ENCODE results near the gene MEIOSIN. TPM values are rescaled to one million over a fixed set of nuclear protein-coding genes. Genes with fewer than 3 reads are reported as not detected.

Gene MEIOSIN
- total and polyA plus RNA-seq, 2 donors (not counting 1 experiment from before 2014, with no cell fraction given) = not detected

DNA sequence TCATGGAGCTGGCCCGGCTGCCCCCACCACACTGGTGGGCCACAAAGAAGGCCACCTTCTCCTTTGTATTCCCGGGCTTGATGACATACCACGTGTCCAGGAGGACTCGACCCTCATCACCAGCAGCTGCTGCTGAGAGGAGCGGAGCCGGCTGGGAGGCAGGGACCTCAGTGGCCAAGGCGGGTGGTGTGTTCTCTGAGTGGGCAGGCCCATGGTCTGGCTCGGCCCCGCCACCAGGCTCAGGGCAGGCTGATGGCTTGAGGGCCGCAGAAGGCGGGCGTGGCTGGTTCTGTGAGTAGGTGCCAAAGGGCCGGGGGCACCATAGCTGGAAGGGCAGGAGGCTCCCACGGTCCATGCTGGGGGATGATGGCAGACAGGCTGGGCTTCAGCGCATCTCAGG lies 20.1 kb upstream of the MEIOSIN start:
- Histone ChIP-seq H3K27ac (ENCODE audit: low read length in 2 of 2) (no peak overlapping the region), H3K79me2 (ENCODE audit: control insufficient read depth, insufficient read depth, low read length) (peaks cover 88% of the 10 kb centered on the region), H3K27me3 (replicated peaks in 1 of 4; ENCODE audit: control extremely low read depth in 1 of 4, control insufficient read depth in 3 of 4, insufficient read depth in 4 of 4, low read length in 3 of 4) (no peaks in the 10 kb centered on the region), H3K9ac (ENCODE audit: low read length) (no peak overlapping the region), H3K4me3 (ENCODE audit: control extremely low read depth in 1 of 5, extremely low read depth in 1 of 5, insufficient read depth in 1 of 5, low read depth in 2 of 5, low read length in 4 of 5) (no peak overlapping the region), H3K4me2 (replicated peaks; ENCODE audit: low read depth, low read length, poor library complexity, severe bottlenecking) (no peak overlapping the region), H4K20me1 (ENCODE audit: control insufficient read depth, insufficient read depth, low read length, poor library complexity, severe bottlenecking) (peaks cover 32% of the 10 kb centered on the region), H3K4me1 (ENCODE audit: control insufficient read depth in 2 of 2, insufficient read depth in 2 of 2, low read length in 2 of 2) (peaks cover 14 to 21% of the 10 kb centered on the region in 2 donors), H3K9me3 (ENCODE audit: control extremely low read depth in 1 of 3, control insufficient read depth in 2 of 3, insufficient read depth in 1 of 3, low read length in 2 of 3) (no peaks in the 10 kb centered on the region), H3K36me3 (replicated peaks in 1 of 2; ENCODE audit: control extremely low read depth in 1 of 2, control insufficient read depth in 1 of 2, extremely low read depth in 1 of 2, insufficient read depth in 2 of 2, low read length in 1 of 2) (peaks cover 0 to 18% of the 10 kb centered on the region in 2 experiments), H2AFZ (ENCODE audit: insufficient read depth, low read depth, low read length, poor library complexity, severe bottlenecking) (no peak overlapping the region)
- ChIA-PET CTCF (interaction anchor here (0.9 kb wide), 1 partner anchor 86 kb away, joined by 3 read pairs; no protein-coding TSS in a partner anchor), POLR2A (no interaction called here)
- Mint-ChIP-seq H3K9me3 (ENCODE audit: insufficient read depth) (no peaks in the 10 kb centered on the region), H3K27ac (no peak overlapping the region), H3K27me3 (no peaks in the 10 kb centered on the region), H3K4me3 (no peak overlapping the region), H3K4me1 (peaks cover 41% of the 10 kb centered on the region)
- no peak for ATAC-seq (ENCODE audit: low read depth)
- DNase-seq = no peak
- TF ChIP-seq EZH2 (IDR thresholded peaks at IDR 0.05; ENCODE audit: borderline replicate concordance, insufficient read depth, low read depth, low read length, poor library complexity, severe bottlenecking) = no peak
- TF ChIP-seq, protein P1, sequence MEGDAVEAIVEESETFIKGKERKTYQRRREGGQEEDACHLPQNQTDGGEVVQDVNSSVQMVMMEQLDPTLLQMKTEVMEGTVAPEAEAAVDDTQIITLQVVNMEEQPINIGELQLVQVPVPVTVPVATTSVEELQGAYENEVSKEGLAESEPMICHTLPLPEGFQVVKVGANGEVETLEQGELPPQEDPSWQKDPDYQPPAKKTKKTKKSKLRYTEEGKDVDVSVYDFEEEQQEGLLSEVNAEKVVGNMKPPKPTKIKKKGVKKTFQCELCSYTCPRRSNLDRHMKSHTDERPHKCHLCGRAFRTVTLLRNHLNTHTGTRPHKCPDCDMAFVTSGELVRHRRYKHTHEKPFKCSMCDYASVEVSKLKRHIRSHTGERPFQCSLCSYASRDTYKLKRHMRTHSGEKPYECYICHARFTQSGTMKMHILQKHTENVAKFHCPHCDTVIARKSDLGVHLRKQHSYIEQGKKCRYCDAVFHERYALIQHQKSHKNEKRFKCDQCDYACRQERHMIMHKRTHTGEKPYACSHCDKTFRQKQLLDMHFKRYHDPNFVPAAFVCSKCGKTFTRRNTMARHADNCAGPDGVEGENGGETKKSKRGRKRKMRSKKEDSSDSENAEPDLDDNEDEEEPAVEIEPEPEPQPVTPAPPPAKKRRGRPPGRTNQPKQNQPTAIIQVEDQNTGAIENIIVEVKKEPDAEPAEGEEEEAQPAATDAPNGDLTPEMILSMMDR (IDR thresholded peaks at IDR 0.05) = no peak
- WGBS (ENCODE audit: insufficient coverage) = 95% methylated on average over 14 of the region's 15 CpGs
- intact Hi-C loops (cut with micrococcal nuclease) = no loop called here

DNA sequence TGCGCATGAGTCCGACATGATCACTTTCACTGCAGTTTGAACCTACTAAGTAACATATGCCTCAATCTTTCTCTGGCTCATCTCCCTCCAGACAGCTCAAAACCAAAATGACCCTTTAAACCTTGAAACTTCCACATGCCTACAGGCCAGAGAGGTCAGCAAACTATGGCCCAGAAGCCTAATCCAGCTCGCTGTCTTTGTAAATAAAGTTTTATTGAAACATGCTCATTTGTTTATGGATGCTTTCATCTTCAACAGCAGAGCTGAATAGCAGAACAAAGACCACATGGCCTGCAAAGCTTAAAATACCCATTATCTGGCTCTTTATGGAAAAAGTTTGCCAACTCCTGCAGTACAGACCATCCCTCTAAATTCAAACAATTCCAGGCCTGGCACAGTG lies 18.1 kb upstream of the MEIOSIN start:
- POLR2A ChIA-PET = interaction anchor here (0.5 kb wide), 1 partner anchor 14 kb away, joined by 3 read pairs; no protein-coding TSS in a partner anchor

More for the DNA sequence above, 18.1 kb upstream of the MEIOSIN start:
- Histone ChIP-seq H3K4me1 (ENCODE audit: control insufficient read depth in 2 of 2, insufficient read depth in 2 of 2, low read length in 2 of 2) (peaks cover 18 to 25% of the 10 kb centered on the region in 2 donors), H3K27ac (ENCODE audit: low read length in 2 of 2) (no peak overlapping the region), H3K27me3 (replicated peaks in 1 of 4; ENCODE audit: control extremely low read depth in 1 of 4, control insufficient read depth in 3 of 4, insufficient read depth in 4 of 4, low read length in 3 of 4) (no peaks in the 10 kb centered on the region), H2AFZ (ENCODE audit: insufficient read depth, low read depth, low read length, poor library complexity, severe bottlenecking) (no peak overlapping the region), H3K9ac (ENCODE audit: low read length) (no peak overlapping the region), H3K4me2 (replicated peaks; ENCODE audit: low read depth, low read length, poor library complexity, severe bottlenecking) (no peak overlapping the region), H3K9me3 (ENCODE audit: control extremely low read depth in 1 of 3, control insufficient read depth in 2 of 3, insufficient read depth in 1 of 3, low read length in 2 of 3) (peaks cover 0 to 3% (median 0%) of the 10 kb centered on the region in 3 donors), H3K4me3 (ENCODE audit: control extremely low read depth in 1 of 5, extremely low read depth in 1 of 5, insufficient read depth in 1 of 5, low read depth in 2 of 5, low read length in 4 of 5) (no peak overlapping the region), H4K20me1 (ENCODE audit: control insufficient read depth, insufficient read depth, low read length, poor library complexity, severe bottlenecking) (peaks cover 32% of the 10 kb centered on the region), H3K36me3 (replicated peaks in 1 of 2; ENCODE audit: control extremely low read depth in 1 of 2, control insufficient read depth in 1 of 2, extremely low read depth in 1 of 2, insufficient read depth in 2 of 2, low read length in 1 of 2) (peaks cover 0 to 22% of the 10 kb centered on the region in 2 experiments), H3K79me2 (ENCODE audit: control insufficient read depth, insufficient read depth, low read length) (peaks cover 92% of the 10 kb centered on the region)
- peaks cover 42% of the 10 kb centered on the region for H3K4me1 Mint-ChIP-seq
- no peak for TF ChIP-seq EZH2 (IDR thresholded peaks at IDR 0.05; ENCODE audit: borderline replicate concordance, insufficient read depth, low read depth, low read length, poor library complexity, severe bottlenecking)
- TF ChIP-seq, protein P1 (IDR thresholded peaks at IDR 0.05) = no peak
- no peaks in the 10 kb centered on the region for H3K27me3 Mint-ChIP-seq
- DNase-seq (no peak), ATAC-seq (ENCODE audit: low read depth) (no peak)
- CTCF ChIA-PET = interaction anchor here (0.6 to 5.0 kb wide), 6 partner anchors 19 to 131 kb away, joined by 3 to 57 read pairs (median 4); partner anchors contain the start of genes MEIOSIN, QPCTL, SIX5 and SNRPD2
- H3K9me3 Mint-ChIP-seq (ENCODE audit: insufficient read depth) = no peaks in the 10 kb centered on the region
- H3K27ac Mint-ChIP-seq = no peak overlapping the region
- H3K4me3 Mint-ChIP-seq = peak overlapping the region; percentile 3
- 88% methylated on average over 3 of the region's 3 CpGs for WGBS (ENCODE audit: insufficient coverage)
- intact Hi-C loops (cut with micrococcal nuclease) = loop anchor here (5.0 kb wide), 1 partner anchor 77 kb away; the partner anchor contains the start of gene DMWD

All from B cell (primary cell).